ENCODE measurements around the gene PIK3CA.

Gene PIK3CA

DNA sequence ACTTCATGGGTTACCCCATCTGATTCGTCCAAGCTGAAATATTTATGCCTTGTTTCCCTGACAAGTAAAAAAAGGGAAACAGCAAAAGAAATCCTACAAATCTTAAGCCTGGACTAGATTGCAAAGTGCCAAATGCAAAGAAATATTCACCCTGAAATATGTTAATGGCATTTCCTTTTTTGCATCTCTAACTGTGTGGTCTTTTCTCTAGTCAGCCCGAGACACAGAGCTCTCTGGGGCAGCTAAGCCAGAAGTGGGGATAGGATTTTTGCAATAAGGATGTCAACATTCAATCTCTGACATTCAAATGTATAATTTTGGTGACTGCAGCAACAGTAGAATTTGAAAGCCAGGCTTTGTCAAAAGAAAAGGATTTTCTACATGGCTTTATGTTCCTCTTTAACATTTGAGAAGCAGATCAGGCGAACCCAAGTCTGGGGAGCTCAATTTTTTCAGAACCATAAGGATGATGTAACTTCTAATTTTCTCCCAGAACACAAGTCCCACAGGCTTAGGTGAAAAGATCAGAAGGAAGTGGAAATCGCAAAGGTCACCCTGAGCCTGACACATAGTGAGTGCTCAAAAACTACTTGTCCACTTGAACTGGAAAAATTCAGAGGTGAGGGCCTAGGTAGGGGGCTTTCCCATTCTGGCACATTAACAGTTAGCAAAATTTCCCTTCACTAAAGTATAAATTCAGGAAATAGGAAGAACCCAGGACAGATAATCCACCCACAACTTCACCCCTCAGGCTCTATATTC is 131.0 kb downstream of the PIK3CA start:
- H3K4me3 ChIP-seq (replicated peaks in 1 of 2; ENCODE audit: low read depth in 2 of 2, low read length in 2 of 2) = no peak overlapping the region
- TF ChIP-seq, protein P1, sequence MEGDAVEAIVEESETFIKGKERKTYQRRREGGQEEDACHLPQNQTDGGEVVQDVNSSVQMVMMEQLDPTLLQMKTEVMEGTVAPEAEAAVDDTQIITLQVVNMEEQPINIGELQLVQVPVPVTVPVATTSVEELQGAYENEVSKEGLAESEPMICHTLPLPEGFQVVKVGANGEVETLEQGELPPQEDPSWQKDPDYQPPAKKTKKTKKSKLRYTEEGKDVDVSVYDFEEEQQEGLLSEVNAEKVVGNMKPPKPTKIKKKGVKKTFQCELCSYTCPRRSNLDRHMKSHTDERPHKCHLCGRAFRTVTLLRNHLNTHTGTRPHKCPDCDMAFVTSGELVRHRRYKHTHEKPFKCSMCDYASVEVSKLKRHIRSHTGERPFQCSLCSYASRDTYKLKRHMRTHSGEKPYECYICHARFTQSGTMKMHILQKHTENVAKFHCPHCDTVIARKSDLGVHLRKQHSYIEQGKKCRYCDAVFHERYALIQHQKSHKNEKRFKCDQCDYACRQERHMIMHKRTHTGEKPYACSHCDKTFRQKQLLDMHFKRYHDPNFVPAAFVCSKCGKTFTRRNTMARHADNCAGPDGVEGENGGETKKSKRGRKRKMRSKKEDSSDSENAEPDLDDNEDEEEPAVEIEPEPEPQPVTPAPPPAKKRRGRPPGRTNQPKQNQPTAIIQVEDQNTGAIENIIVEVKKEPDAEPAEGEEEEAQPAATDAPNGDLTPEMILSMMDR (IDR thresholded peaks at IDR 0.05; ENCODE audit: low read depth, low read length) = no peak
- peak in 1 of 2 donors; percentile 3 for DNase-seq (ENCODE audit: low read depth in 2 of 2)

DNA sequence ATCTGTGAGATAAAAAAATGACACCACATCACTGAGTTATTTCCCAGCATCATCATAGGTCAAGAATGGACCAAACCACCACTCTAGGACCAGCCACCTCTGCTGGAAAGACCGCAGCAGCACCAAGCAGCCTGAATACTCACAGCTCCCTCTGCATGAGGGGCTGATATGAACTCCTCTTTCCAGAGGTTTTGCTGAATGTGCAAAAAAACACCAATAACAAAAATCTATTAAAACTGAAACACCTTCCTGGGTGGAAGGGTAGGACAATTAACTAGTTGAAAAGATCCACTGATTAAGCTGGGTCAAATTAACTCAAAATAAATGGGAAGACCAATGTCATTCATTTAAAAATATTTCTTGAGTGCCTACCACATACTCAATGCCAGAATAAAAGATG is 131.7 kb downstream of the PIK3CA start:
- H3K4me3 ChIP-seq (replicated peaks in 1 of 2; ENCODE audit: low read depth in 2 of 2, low read length in 2 of 2) = no peak overlapping the region
- no peak for DNase-seq (ENCODE audit: low read depth in 2 of 2)
- TF ChIP-seq, protein P1 (IDR thresholded peaks at IDR 0.05; ENCODE audit: low read depth, low read length) = no peak

DNA sequence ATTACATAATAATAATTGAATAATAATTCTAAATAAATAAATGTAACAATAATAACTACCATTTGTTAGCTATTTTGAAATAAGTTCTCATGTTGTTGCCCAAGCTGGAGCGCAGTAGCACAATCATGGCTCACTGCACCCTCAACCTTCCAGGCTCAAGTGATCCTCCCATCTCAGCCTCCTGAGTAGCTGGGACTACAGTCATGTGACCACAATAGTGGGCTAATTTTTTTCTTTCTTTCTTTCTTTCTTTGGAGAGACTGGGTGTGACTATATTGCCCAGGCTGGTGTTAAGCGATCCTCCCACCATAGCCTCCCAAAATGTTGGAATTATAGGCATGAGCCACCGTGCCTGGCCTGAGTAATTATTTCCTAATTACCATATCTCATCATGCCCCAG is 133.7 kb downstream of the PIK3CA start:
- DNase-seq (ENCODE audit: low read depth in 2 of 2) = no peak
- H3K4me3 ChIP-seq (replicated peaks in 1 of 2; ENCODE audit: low read depth in 2 of 2, low read length in 2 of 2) = no peak overlapping the region
- TF ChIP-seq, protein P1 (IDR thresholded peaks at IDR 0.05; ENCODE audit: low read depth, low read length) = no peak

DNA sequence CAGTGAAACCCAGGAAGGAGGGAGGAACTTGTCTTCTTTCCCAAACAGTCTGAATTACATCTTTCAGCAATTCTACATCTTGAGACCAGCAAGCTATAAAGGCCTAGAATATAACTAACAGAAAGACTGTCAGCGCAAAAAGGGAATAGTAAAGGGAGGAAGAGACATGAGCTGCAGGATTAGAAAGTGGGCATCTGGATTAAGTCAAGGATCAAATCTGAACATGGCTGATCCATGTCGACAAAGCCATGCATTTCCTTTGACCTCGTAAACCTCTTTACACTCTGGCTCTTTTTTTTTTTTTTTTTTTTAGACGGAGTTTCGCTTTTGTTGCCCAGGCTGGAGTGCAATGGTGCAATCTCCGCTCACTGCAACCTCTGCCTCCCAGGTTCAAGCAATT is 138.2 kb downstream of the PIK3CA start:
- no peak for DNase-seq (ENCODE audit: low read depth in 2 of 2)
- TF ChIP-seq, protein P1 (IDR thresholded peaks at IDR 0.05; ENCODE audit: low read depth, low read length) = no peak

DNA sequence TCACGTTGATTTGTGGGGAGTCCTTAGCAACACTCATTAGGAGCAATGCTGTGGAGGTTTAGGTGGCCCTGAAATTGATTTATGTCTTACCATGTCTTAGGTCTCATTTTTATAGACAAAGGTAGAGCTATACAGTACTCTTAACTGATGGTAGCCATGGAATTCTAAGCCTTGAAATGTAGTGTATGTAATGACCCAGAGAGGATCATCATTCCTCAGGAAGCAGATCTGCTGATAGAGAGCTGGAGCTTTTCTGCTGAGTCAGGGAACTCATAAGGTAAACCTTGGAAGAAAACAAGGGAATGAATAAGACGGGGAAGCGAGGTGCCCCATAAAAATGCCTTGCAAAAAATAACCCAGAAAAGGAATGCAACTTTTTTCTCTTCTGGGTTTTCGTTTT is 140.7 kb downstream of the PIK3CA start:
- TF ChIP-seq, protein P1 (IDR thresholded peaks at IDR 0.05; ENCODE audit: low read depth, low read length) = no peak
- H3K4me3 ChIP-seq (replicated peaks in 1 of 2; ENCODE audit: low read depth in 2 of 2, low read length in 2 of 2) = no peak overlapping the region
- DNase-seq (ENCODE audit: low read depth in 2 of 2) = no peak

More for the DNA sequence above, 138.2 kb downstream of the PIK3CA start:
- no peak overlapping the region for H3K4me3 ChIP-seq (replicated peaks in 1 of 2; ENCODE audit: low read depth in 2 of 2, low read length in 2 of 2)

DNA sequence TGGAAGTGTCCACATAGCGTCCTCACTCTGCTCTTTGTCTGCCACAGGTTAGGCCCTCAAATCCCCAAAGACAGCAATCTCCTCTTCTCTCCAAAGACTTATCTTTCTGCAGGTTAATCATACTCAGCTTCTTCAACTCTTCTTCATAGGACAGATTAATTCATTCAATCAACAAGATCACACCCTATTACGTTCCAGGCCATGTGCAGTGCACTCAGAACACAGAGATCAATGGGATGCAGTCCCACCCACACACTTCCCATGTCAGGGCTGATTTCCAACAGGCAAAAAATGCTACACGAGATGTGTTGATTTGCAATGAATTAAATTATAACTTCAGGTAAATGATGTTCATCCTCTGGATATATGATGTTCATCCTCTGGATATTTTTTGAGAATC is 141.1 kb downstream of the PIK3CA start:
- no peak for DNase-seq (ENCODE audit: low read depth in 2 of 2)
- TF ChIP-seq, protein P1 (IDR thresholded peaks at IDR 0.05; ENCODE audit: low read depth, low read length) = no peak
- H3K4me3 ChIP-seq (replicated peaks in 1 of 2; ENCODE audit: low read depth in 2 of 2, low read length in 2 of 2) = no peak overlapping the region

All from cardiac fibroblast (primary cell).